ENCODE data around the gene MAZ. TPM values are rescaled to one million over a fixed set of nuclear protein-coding genes. Genes with fewer than 3 reads are reported as not detected.

The MAZ gene
- total and polyA plus RNA-seq, 2 of the 13 experiments (the other 11 are each of a cell fraction or from before 2014, with no cell fraction given) = 203 to 277 TPM

DNA sequence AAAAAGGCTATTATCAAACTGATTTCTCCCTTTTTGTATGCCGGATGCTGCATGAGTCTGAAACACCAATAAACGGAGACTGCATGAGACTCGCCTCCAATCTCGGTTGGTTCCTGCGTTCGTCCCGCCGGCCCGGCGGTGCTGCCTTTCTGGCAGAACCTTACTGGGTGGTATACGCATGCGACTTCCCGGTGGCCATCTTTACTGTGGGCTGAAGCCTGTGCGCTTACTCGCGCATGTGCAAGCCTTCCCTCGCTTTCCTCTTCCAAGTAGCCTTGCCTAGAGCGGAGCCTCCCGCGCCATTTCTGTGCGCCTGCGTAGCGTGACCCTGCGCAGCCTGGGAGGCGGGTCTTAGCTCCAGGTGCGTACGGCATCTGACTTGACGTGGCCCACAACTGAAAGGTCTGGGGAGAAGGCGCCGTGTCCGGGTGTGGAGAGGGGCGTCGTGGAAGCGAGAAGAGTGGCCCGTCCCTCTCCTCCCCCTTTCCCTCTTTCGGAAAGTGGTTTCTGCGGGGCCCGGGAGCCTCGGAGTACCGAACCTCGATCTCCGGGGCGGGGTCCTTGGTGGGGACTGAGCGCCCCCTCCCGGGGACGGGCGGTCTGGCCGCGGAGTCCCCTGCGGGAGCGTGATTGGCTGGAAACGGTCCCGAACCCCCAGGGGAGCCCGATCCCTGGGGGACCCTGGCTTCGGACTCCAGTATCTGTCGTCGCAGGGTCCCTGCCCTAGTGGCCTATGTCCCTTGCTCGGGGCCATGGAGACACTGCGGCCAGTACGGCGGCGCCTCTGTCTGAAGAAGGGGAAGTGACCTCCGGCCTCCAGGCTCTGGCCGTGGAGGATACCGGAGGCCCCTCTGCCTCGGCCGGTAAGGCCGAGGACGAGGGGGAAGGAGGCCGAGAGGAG is 9.7 kb downstream of the MAZ start, which contains the start of gene PAGR1 (continued):
- TF ChIP-seq, protein P1, sequence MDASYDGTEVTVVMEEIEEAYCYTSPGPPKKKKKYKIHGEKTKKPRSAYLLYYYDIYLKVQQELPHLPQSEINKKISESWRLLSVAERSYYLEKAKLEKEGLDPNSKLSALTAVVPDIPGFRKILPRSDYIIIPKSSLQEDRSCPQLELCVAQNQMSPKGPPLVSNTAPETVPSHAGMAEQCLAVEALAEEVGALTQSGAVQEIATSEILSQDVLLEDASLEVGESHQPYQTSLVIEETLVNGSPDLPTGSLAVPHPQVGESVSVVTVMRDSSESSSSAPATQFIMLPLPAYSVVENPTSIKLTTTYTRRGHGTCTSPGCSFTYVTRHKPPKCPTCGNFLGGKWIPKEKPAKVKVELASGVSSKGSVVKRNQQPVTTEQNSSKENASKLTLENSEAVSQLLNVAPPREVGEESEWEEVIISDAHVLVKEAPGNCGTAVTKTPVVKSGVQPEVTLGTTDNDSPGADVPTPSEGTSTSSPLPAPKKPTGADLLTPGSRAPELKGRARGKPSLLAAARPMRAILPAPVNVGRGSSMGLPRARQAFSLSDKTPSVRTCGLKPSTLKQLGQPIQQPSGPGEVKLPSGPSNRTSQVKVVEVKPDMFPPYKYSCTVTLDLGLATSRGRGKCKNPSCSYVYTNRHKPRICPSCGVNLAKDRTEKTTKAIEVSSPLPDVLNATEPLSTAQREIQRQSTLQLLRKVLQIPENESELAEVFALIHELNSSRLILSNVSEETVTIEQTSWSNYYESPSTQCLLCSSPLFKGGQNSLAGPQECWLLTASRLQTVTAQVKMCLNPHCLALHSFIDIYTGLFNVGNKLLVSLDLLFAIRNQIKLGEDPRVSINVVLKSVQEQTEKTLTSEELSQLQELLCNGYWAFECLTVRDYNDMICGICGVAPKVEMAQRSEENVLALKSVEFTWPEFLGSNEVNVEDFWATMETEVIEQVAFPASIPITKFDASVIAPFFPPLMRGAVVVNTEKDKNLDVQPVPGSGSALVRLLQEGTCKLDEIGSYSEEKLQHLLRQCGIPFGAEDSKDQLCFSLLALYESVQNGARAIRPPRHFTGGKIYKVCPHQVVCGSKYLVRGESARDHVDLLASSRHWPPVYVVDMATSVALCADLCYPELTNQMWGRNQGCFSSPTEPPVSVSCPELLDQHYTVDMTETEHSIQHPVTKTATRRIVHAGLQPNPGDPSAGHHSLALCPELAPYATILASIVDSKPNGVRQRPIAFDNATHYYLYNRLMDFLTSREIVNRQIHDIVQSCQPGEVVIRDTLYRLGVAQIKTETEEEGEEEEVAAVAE (CRISPR knock-in tag; IDR thresholded peaks at IDR 0.05; ENCODE audit: borderline replicate concordance) = peak; percentile 94
- TF ChIP-seq SNAPC2 (CRISPR knock-in tag; IDR thresholded peaks at IDR 0.05) = no peak; the same call in 1 of the 2 replicates
- TF ChIP-seq ZEB1 (IDR thresholded peaks at IDR 0.05; ENCODE audit: insufficient replicate concordance, low read depth) = no peak
- TF ChIP-seq, protein P2, sequence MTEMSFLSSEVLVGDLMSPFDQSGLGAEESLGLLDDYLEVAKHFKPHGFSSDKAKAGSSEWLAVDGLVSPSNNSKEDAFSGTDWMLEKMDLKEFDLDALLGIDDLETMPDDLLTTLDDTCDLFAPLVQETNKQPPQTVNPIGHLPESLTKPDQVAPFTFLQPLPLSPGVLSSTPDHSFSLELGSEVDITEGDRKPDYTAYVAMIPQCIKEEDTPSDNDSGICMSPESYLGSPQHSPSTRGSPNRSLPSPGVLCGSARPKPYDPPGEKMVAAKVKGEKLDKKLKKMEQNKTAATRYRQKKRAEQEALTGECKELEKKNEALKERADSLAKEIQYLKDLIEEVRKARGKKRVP (CRISPR knock-in tag; IDR thresholded peaks at IDR 0.05) = no peak
- peak; percentile 57 for TF ChIP-seq FOXO1 (CRISPR knock-in tag; IDR thresholded peaks at IDR 0.05)
- 0 out of 2 replicates have a peak, but pooled peaks have one; percentile 42 for TF ChIP-seq ZNF333 (CRISPR knock-in tag; IDR thresholded peaks at IDR 0.05; ENCODE audit: borderline replicate concordance)
- 0 out of 2 replicates have a peak, but pooled peaks have one; percentile 86 for TF ChIP-seq ZNF790 (CRISPR knock-in tag; IDR thresholded peaks at IDR 0.05; ENCODE audit: borderline replicate concordance)
- TF ChIP-seq TOPORS (CRISPR knock-in tag; IDR thresholded peaks at IDR 0.05) = peak; percentile 72; the same call in 1 of the 2 replicates
- TF ChIP-seq, protein P3, sequence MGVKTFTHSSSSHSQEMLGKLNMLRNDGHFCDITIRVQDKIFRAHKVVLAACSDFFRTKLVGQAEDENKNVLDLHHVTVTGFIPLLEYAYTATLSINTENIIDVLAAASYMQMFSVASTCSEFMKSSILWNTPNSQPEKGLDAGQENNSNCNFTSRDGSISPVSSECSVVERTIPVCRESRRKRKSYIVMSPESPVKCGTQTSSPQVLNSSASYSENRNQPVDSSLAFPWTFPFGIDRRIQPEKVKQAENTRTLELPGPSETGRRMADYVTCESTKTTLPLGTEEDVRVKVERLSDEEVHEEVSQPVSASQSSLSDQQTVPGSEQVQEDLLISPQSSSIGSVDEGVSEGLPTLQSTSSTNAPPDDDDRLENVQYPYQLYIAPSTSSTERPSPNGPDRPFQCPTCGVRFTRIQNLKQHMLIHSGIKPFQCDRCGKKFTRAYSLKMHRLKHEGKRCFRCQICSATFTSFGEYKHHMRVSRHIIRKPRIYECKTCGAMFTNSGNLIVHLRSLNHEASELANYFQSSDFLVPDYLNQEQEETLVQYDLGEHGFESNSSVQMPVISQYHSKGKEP (CRISPR knock-in tag; IDR thresholded peaks at IDR 0.05) = 0 out of 2 replicates have a peak, but pooled peaks have one; percentile 45
- TF ChIP-seq ZMAT3 (CRISPR knock-in tag; conservative IDR thresholded peaks at IDR 0.05) = peak; percentile 95
- TF ChIP-seq, protein P4, sequence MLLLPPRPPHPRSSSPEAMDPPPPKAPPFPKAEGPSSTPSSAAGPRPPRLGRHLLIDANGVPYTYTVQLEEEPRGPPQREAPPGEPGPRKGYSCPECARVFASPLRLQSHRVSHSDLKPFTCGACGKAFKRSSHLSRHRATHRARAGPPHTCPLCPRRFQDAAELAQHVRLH (CRISPR knock-in tag; IDR thresholded peaks at IDR 0.05; ENCODE audit: borderline replicate concordance, low read depth) = peak; percentile 81; the same call in 1 of the 2 replicates
- peak; percentile 19; the same call in 1 of the 2 replicates for TF ChIP-seq ZFP41 (CRISPR knock-in tag; IDR thresholded peaks at IDR 0.05; ENCODE audit: borderline replicate concordance)
- TF ChIP-seq TEAD3 (CRISPR knock-in tag; optimal IDR thresholded peaks at IDR 0.05; ENCODE audit: borderline replicate concordance) = peak; percentile 17
- TF ChIP-seq PAX8 (CRISPR knock-in tag; IDR thresholded peaks at IDR 0.05; ENCODE audit: borderline replicate concordance) = peak; percentile 26
- no peak for TF ChIP-seq ZNF7 (CRISPR knock-in tag; IDR thresholded peaks at IDR 0.05)
- TF ChIP-seq ZSCAN9 (CRISPR knock-in tag; IDR thresholded peaks at IDR 0.05; ENCODE audit: borderline replicate concordance) = peak; percentile 94
- peak; percentile 57; the same call in 1 of the 2 replicates for TF ChIP-seq MZF1 (CRISPR knock-in tag; IDR thresholded peaks at IDR 0.05; ENCODE audit: borderline replicate concordance)
- no peak for TF ChIP-seq PHF5A (CRISPR knock-in tag; IDR thresholded peaks at IDR 0.05; ENCODE audit: low read depth, unreplicated experiment)

Data from HepG2 (cell line).